ENCODE measurements around the gene DTX3L.

GRCh38 chr3:122558605-122559004, 5.5 kb upstream of the DTX3L start:
- TF ChIP-seq EZH2 (IDR thresholded peaks at IDR 0.05) = no peak
- TF ChIP-seq POLR2AphosphoS5 (IDR thresholded peaks at IDR 0.05; ENCODE audit: borderline replicate concordance, low read depth, low read length) = no peak

Data from SK-N-MC (cell line).